ENCODE data around the gene BACH2.
"Not testable (repeated sequence)": the region's sequence is repeated elsewhere in the genome, so short reads cannot be mapped to it uniquely, and the experiment has no call there.

The BACH2 gene

GRCh38 chr6:90120327-90120726 lies 176.3 kb downstream of the BACH2 start:
- DNase-seq = no peak

- no peak for DNase-seq
Observed at GRCh38 chr6:90119618-90120017, 177.0 kb downstream of the BACH2 start.

GRCh38 chr6:90118581-90118980 lies 178.1 kb downstream of the BACH2 start:
- DNase-seq = no peak

- DNase-seq = no peak
Observed at GRCh38 chr6:90118069-90118468, 178.6 kb downstream of the BACH2 start.

GRCh38 chr6:90116126-90116525 lies 180.5 kb downstream of the BACH2 start:
- not testable (repeated sequence) for DNase-seq

- DNase-seq = no peak
Observed at GRCh38 chr6:90113389-90113788, 183.3 kb downstream of the BACH2 start.

- DNase-seq = no peak
Observed at GRCh38 chr6:90111387-90111786, 185.3 kb downstream of the BACH2 start.

- no peak for DNase-seq
Observed at GRCh38 chr6:90110971-90111370, 185.7 kb downstream of the BACH2 start.

GRCh38 chr6:90109141-90109540 lies 187.5 kb downstream of the BACH2 start:
- no peak for DNase-seq

- DNase-seq = no peak
Observed at GRCh38 chr6:90107771-90108282, 188.8 kb downstream of the BACH2 start.

- DNase-seq = no peak
Observed at GRCh38 chr6:90107371-90107770, 189.3 kb downstream of the BACH2 start.

GRCh38 chr6:90106449-90106848 lies 190.2 kb downstream of the BACH2 start:
- no peak for DNase-seq

GRCh38 chr6:90105506-90106170 lies 191.0 kb downstream of the BACH2 start:
- no peak for DNase-seq

- no peak for DNase-seq
Observed at GRCh38 chr6:90103056-90103800, 193.4 kb downstream of the BACH2 start.

GRCh38 chr6:90101403-90101802 lies 195.2 kb downstream of the BACH2 start:
- DNase-seq = no peak

- DNase-seq = no peak
Observed at GRCh38 chr6:90100059-90100665, 196.5 kb downstream of the BACH2 start.

GRCh38 chr6:90098627-90099026 lies 198.0 kb downstream of the BACH2 start:
- DNase-seq = no peak

GRCh38 chr6:90098001-90098531 lies 198.6 kb downstream of the BACH2 start:
- peak; percentile 66 for DNase-seq

GRCh38 chr6:90097356-90097755 lies 199.3 kb downstream of the BACH2 start:
- DNase-seq = no peak

- no peak for DNase-seq
Observed at GRCh38 chr6:90096818-90097217, 199.8 kb downstream of the BACH2 start.

GRCh38 chr6:90095788-90096187 lies 200.9 kb downstream of the BACH2 start:
- DNase-seq = no peak

GRCh38 chr6:90095145-90095544 lies 201.5 kb downstream of the BACH2 start:
- DNase-seq = no peak

GRCh38 chr6:90093558-90094073 lies 203.0 kb downstream of the BACH2 start:
- no peak for DNase-seq
